NCI-H2196 (cell line): Measurements from ENCODE around the gene OR1C1.
"Not testable (repeated sequence)": the region's sequence is repeated elsewhere in the genome, so short reads cannot be mapped to it uniquely, and the experiment has no call there.

Experiments
- DNase-seq: peaks from one replicate; lab custom pipeline; 2025; ENCODE audit not compliant: unreplicated experiment; lab: John Stamatoyannopoulos, UW

The OR1C1 gene, protein sequence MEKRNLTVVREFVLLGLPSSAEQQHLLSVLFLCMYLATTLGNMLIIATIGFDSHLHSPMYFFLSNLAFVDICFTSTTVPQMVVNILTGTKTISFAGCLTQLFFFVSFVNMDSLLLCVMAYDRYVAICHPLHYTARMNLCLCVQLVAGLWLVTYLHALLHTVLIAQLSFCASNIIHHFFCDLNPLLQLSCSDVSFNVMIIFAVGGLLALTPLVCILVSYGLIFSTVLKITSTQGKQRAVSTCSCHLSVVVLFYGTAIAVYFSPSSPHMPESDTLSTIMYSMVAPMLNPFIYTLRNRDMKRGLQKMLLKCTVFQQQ

DNA sequence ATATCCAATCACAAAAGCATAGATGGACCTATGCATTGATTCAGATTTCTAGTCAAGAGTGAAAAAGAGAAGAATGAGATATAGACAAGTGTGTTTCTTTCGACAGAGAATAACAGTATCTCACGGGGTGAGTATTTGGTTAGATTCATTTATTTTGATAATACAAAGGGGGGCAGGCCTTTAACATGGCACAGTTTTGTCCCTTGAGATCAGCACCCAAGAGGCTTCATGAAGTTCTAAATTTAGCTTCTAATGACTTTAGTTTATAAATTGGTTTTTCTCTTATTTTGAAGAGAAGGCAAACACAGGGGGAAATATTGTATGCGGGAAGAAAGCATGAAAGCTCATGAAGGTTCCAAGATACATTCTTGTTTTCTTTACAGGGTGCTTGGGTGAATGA, at the start of gene OR1C1:
OR1C1 (minus strand) TSS at position 101 of the 400 bp plus-strand sequence. CDS start 2,150 bp downstream, outside the sequence.
- no peak for DNase-seq

DNA sequence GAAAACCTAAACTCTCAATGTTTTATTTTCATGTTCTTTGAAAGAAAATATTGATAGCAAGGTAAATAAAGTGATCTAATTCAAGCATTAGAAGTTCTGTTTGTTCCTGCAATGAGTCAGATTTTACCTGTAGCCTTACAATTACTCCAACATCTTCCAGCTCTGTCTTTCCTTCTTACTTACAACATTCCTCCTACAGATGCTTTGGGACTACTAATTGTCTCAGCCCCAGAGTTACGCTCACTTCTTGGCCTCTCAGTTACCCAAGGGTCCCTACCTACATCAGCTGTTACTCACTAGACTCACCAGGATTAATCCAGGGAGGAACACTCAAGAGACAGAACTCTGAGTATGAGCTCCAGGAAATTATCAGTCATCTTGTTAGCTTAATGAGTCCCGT, 37.2 kb upstream of the OR1C1 start:
- DNase-seq = no peak

DNA sequence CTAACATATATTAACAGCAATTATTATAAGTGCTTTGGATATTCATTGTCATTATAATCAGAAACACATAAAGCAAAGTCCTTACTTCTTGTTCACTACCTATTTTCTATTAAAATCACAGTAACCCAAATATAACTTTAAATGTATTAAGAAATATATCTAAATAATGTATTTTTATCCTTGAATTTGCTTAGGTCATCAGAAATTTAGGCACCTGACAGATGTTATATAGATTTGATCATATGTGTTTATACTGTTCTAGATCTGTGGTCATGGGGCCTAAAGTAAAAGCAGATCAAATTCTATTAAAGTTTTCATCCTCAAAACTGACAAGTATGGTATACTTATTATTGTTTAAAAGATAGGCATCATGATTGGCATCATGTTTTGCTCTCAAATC, 9.2 kb upstream of the OR1C1 start:
- DNase-seq = no peak

DNA sequence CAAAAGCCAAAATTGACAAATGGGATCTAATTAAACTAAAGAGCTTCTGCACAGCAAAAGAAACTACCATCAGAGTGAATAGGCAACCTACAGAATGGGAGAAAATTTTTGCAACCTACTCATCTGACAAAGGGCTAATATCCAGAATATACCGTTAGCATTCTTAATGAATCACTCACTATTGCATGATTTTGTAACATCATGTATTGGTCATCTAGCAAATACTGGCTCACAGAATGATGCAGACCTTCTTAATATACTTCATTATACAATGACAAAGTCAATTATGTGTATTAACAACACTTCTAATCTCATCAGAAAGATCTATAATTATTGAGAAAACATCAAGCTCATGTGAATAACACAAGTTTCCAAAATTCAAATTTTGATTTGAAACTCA, 6.0 kb downstream of the OR1C1 start:
- DNase-seq = not testable (repeated sequence)

DNA sequence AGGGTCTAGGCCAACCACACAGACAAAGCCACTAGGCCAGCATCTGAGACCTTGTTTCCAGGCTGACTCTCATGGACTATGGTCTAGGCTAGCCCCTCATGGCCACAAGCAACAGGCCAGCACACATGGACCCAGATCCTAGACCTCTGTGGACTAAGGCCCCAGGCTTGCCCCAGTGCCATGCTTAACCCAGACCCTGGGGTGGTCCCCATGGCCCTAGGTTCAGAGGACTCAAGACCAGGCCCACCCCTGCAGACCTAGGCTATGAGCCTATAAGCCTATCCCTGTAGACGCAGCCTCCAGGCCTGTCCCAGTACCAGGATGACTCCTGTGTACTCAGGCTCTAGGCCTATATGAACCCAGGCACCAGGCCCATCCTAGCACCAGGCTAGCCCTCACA, 10.5 kb downstream of the OR1C1 start:
- no peak for DNase-seq

DNA sequence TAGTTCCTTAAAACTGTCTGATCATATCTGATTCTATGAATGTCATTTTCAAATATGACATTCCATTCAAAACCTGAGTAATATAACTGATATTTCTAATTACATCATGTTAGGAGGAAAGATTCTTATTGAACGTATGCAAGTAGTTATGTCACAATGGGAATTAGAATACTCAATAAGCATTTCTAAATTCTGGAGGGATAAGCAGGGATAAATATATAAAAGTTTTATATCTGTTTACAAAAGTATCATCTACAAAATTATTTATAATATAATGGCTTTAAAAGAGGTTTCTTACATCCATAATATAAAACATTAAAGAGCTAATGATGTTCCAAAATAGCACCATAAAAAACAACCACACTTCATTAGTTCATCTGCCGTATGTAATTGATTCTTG, 12.3 kb downstream of the OR1C1 start, which contains the start of gene OR14A2:
OR14A2 (minus strand) TSS at position 101 of the 400 bp plus-strand sequence.
- DNase-seq = no peak

DNA sequence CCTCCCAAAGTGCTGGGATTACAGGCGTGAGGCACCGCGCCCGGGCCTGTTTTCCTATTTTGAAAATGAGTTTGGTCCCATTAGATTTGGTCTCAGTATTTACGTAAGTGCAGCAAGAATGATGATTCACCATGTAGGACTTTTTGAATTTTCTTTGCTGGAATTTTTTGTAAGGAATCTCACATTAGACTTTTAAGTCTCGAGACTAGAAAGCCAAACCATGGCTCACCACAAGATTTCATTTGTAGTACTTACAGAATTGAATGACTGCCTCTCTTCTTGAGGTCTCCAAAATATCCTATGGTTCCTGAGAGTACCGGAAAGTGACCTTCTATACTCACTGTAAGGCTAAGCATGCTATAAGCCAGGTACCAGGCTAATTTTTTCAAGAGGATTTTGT, 12.7 kb downstream of the OR1C1 start:
- DNase-seq = no peak

DNA sequence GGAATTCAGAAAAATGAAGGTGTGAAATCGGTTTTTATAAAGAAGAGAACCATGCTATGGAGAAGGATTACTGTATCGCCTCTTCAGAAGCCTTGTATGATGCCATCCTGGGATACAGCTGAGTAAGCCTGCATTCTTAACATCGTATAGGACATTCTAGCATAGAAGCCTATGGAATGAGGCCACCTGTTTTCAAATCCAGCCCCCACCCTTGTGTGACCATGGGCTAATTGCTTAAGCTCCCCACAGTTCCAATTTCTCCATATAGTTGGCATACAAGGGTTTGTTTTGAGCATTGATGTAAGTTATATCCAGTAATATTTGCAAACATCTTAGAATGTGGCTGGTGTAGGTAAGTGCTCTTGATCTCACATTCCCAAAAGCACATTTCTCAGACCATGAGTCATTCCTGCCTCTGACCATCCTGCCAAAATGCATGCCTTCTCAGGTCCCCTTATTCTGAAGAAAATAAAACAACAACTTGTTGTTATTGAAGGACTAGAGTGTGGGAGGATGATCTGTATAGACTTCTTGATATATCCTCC, 13.9 kb downstream of the OR1C1 start:
- DNase-seq = no peak

DNA sequence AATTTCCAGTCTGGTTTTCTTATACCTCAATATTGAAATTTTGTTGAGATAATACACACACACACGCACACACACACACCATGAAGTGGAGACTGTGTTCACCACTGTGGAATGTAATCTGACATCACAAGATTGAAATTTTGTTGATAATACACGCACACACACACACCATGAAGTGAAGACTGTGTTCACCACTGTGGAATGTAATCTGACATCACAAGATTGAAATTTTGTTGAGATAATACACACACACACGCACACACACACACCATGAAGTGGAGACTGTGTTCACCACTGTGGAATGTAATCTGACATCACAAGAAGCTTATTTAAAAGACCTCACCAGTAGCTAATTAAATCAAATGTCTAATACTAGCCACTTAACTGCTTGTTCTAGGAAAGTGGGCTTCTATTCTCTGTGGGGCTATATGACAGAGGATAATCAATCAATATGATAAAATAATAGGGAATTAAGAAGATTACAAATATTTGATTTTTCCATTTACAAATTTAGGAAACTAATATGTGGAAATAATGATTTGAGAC, 18.1 kb downstream of the OR1C1 start:
- DNase-seq = not testable (repeated sequence)

DNA sequence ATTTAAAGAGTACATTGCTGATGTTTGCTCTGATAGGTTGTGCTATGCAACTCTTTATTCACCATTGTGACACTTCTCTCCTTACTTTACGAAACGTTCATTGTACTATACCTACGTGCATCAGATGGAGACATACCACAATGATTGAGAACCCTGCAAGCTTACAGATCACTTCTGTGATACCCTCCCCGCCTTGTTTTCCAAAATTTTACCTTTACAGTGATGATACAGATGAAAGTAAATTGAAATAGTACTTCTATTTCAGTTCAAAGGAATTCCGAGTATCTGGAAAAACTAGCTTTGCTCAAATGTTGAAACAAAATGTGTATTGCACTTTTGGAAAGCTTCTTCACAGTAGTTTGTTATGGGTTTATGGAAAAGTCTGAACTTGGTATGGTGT, 18.6 kb downstream of the OR1C1 start:
- no peak for DNase-seq

DNA sequence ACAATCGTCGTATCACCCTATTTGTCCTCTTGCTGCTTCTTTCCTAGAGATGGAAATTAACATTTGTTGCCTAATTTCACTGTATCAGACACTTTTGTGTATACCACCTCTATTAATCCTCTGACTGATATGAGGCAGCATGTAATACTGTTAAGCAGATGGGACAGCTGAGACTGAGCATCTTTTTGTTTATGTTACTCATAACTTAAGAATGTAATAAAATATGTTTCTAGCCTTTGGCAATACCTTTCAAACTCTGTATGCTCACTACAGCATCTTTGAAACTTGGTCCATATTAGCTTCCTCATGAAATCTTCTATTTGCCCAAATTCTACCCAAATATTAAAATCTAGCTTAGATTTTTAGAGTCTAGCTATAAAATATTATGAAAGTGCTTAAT, 19.6 kb downstream of the OR1C1 start:
- DNase-seq = no peak

DNA sequence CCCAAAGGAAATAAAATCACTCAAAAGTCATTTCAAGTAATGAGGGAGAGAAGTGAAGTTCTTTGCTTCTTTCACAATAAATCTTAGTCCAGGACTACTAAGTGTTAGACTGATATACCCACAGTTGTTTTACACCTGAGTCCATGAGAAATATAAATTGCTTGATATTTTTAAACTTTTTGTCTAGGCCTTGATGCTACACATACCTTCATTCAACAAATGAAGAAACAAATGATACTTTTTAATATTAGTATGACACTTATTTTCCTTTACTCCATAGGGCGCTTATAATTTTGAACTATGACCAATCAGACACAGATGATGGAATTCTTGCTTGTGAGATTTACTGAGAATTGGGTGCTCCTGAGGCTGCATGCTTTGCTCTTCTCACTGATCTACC, 22.0 kb downstream of the OR1C1 start, which contains the start of gene OR14K1:
OR14K1 (plus strand) TSS at position 301 of the 400 bp plus-strand sequence; CDS start at position 301, 0 bp downstream.
- DNase-seq = no peak

DNA sequence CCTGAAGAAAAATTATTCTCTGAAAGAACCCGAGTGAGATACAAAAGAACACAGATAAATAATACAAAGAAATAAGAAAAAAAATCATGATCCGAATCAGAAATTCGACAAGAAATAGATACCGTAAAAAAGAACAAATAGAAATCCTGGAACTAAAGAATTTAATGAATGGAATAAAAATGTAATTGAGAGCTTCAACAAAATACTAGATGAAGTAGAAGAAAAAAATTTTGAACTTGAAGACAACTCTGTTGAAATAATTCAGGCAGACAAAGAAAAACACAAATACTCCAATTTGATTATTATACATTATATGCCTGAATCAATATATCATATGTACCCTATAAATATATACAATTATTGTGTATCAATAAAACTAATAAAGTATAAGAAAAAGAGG, 39.1 kb downstream of the OR1C1 start:
- no peak for DNase-seq

DNA sequence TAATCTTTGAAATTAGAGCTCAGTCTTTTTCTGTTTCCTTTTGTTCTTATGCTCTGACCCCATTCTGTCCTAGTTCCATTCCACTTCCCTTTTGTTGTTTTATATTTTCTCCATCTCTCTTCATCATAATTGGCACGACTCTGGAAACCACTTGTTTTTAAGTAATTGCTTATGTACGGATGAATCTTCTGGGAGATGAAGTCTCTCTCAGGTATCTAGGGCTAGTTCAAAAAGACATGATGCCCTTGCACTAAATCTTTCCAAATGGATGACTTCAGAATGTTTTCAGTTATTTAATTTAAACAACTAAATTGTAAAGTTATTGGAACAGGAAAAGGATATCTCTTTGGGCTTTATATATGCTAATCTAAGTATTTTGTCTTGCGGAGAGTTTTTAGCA, 43.8 kb downstream of the OR1C1 start, which contains the start of gene OR6F1:
OR6F1 (minus strand) TSS at position 101 of the 400 bp plus-strand sequence. CDS start 3,891 bp downstream, outside the sequence.
- no peak for DNase-seq

DNA sequence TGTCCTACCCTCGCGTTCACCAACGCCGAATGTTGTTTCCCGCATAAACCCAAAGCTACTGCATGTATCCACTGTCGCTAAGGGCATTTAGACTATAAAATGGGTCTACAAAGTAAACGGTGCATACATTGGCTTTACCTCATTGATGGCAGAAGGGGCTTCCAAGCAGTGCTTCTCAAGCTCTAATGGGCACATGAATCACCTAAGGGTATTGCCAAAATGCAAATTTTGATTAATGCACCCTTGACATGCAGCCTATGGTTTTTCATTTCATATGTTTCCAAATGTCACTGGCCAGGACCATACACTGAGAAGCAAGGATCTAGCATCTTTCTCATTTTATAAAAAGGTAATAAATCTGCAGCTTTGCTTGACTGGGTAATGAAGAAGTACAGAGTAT, 46.6 kb downstream of the OR1C1 start:
- DNase-seq = no peak

DNA sequence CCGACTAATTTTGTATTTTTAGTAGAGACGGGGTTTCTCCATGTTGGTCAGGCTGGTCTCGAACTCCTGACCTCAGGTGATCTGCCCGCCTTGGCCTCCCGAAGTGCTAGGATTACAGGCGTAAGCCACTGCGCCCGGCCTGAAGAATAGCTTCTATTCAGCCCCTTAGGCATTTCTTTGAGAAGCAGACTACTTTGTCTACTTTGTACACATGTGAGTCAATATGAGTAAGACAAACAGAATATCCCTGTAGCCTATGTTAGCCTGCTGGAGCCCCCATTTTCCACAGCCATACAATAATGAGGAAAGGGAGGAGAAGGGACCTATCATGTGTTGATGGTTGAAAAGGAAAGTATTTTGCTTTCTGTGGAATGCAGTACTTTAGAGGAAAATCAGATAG, 49.7 kb downstream of the OR1C1 start:
- DNase-seq = not testable (repeated sequence)
